HG03521 (cell line): ENCODE data around the gene SCARB1.

Experiments used
- ATAC-seq: cut with Tn5 transposase; IDR thresholded peaks from one replicate; pipeline ENCODE4 v1.9.1; 2021; ENCODE audit warnings: mild to moderate bottlenecking, moderate library complexity; ENCODE audit not compliant: unreplicated experiment

The SCARB1 gene

DNA sequence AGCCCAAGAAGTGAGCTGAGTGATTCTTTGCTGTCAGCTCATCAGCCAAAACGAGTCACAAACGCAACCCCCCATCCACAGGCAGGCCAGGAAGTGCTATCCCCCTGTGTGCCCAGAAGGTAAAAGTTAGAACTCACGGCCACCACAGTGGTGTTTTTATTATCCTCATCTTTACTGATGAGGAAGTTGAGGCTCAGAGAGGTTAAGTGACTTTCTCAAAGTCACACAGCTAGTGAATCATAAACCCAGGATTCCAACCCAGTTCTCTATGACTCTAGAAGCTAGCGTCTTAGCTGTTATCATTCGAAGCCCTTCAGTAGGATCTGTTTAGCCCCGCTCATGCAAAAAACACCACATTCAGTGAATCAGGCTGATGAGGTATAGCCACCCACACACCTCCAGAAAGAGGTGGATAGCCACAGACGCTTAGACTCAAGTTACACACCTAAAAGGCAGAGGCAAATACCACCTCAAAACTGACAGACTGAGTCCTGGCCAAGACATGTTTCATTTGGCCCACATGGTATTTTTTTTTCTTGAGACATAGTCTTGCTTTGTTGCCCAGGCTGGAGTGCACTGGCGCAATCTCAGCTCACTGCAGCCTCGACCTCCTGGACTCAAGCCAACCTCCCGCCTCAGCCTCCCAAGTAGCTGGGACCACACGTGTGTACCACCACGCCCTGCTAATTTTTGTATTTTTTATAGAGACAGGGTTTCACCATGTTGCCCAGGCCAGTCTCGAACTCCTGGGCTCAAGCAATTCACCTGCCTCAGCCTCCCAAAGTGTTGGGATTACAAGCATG, 100.7 kb downstream of the SCARB1 start:
- ATAC-seq = no peak

DNA sequence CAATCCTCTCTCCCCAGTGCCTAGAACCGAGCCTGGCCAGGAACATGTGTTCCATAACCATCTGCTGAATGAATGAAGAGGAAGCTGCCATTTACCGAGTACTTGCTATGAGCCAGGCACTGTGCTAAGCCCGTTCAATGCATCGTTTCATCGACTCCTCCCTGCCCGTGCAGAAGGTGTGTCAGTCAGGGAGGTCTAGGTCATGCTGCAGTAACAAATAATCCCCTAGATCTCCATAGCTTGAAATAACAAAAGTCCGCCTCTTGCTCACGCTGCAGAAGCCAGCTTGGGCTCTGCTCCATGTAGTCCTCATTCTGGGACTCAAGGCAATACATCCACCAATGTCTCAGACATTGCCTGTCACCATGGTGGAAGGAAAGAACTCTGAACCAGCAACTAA, 101.3 kb downstream of the SCARB1 start:
- no peak for ATAC-seq

DNA sequence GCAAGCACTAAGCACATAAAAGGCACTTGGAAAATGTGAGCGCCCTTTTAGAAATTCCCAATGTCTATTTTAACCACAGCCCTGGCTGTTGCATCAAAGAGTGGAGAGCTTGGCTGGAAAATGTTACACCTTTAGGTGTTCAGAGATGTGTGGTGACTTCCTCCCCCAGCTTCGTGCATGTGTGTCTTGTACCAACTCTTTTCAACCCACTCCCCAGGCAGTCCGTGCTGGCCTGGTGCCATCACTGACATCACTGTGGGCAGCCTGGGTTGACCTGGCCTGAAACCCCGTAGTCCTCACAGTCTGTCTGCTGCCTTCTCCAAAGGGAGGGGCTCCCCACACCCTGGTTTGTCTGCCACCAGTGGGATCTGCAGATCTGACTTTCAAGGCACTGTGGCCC, 101.8 kb downstream of the SCARB1 start:
- no peak for ATAC-seq

DNA sequence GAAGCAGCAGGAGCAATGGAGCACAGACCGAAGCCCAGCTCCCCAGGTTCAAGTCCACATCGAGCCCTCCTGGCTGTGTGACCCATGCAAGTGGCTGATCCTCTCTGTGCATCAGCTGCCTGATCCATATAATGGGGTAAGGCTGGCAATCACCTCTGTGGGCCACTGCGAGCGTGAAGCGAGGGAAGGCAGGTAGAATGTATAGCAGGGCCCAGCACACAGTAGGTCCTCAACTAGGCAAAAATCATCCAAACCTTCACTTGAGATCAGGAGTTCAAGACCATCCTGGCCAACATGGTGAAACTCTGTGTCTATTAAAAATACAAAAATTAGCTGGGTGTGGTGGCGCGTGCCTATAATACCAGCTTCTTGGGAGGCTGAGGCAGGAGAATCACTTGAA, 102.6 kb downstream of the SCARB1 start:
- no peak for ATAC-seq

DNA sequence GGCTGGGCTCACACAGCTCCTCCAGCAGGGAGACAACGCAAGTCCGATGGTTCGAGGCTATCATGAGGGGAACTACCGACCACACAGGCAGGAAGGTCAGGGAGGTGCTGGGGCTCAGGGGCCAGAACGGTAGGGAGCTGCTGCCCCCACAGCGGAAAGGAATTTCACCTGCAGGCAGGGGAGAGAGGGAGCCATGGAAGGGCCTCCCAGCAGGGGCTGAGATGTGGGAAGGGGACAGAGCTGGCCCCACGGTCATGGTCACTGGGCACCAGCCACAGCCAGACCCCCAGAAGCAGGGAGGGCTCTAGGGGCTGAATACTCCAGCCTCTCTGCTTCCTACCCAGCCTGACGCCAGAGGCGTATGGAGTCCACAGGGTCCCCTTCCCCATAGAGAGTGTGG, 103.1 kb downstream of the SCARB1 start:
- no peak for ATAC-seq

DNA sequence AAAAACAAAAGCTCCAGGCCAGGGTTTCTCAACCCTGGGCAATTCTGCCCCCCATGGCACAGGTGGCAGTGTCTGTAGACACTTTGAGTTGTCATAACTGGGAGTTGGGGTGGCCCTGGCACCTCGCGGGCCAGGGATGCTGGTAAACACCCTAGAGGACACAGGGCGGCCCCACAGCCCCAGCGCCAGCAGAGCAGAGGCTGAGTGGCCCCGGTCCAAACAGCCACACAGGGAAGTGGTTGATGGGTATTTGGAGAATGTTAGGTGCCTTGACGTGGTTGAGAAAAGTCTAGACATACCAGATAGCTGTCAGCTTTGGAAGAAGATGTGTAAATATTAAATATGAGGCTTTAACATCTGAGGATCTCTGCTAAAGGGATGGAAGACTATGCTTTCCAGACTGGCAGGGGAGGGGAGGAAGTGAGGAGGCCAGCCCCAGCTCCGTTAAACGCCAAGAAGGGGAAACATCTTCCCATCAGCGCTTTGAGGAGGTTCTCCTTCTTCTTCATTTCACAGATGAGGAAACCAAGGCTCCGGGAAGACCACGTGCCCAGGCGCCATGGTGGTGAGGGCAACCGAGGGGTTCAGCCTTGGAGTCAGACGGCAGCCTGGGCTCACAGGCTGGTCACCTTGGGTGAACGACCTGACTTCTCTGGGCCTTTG, 103.7 kb downstream of the SCARB1 start:
- no peak for ATAC-seq

DNA sequence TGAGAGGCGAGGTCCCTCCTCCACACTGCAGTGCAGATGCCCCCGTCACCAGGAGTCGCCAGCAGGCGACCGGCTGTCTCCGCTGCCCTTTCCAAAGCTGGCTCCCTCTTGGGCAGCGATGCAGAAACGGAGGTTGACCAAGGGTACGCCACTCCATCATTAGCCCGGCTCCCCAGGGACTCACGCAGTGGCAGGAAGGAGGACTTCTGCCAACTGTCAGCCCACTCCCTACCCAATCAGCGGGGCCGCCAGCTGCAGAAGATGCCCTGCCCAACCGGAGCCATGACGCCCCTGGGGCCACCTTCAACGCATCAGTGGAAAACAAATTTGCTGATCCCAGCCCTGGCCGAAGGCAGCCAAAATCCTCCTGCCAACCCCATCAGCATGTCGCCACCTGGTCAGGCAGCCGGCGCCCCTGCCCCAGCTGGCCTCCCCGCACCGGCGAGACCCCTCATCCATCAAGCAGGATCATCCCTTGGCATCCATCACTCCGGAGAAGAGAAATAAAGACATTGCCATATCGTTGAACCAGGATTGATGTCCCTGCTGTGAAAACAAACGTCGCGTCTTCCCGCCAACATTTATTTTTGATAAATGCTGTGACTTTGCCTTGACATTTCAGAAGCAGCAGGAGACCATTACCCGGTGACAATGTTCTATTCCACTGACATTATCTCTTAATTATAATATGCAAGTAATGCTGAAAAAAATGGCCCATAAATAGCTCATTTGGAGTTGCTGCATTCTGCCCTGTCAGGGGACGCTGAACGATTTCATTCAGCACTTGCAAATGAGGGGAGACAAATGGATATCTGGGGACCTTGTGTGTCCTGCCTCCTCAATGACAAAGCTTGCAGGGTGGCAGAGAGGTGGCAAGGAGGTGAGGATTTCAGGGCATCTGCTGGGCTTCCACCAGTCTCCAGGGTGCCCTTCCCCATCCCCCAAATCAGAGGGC, 105.1 kb downstream of the SCARB1 start:
- no peak for ATAC-seq

DNA sequence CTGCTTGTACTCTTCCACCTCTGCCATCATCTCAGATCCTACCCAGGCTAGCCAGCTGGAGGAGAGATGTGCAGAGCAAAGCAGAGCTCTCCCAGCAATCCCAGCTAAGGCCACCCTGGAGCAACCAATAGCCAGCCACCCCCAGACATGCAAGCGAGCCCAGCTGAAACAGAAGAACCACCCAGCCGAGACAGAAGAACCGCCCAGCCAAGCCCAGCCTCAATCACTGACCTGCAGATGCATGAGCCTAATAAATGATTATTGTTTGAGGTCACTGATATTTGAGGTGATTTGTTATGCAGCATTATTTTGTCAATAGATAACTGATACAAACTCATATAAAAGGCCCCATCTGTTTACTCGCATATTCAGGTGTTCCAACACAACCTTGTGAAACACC, 106.3 kb downstream of the SCARB1 start:
- no peak for ATAC-seq

DNA sequence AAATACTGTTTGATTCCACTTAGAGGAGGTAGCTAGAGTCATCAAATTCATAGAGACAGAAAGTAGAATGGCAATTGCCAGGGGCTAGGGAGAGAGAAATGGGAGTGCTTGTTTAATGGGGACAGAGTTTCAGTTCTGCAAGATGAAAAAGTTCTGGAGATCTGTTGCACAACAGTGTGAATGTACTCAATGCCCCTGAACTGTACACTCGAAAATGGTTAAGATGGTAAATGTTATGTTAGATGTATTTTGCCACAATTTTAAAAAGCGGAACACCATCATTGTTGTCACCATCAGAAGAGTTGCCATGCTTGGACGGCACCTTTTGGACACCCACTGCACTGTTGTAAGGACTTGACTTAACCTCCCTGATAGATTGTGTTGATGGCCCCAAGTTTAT, 106.9 kb downstream of the SCARB1 start:
- no peak for ATAC-seq

DNA sequence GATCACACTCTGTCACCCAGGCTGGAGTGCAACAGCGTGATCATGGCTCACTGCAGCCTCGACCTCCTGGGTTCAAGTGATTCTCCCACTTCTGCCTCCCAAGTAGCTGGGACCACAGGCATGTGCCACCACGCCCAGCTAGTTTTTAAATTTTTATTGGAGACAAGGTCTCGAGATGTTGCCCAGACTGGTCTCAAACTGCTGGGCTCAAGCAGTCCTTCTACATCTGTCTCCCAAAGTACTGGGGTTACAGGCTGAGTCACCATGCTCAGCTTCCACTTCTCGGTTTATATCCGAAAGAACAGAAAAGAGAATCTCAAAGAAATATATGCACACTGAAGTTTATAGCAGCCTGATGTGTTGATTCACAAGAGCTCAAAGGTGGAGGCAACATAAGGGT, 107.5 kb downstream of the SCARB1 start:
- no peak for ATAC-seq

DNA sequence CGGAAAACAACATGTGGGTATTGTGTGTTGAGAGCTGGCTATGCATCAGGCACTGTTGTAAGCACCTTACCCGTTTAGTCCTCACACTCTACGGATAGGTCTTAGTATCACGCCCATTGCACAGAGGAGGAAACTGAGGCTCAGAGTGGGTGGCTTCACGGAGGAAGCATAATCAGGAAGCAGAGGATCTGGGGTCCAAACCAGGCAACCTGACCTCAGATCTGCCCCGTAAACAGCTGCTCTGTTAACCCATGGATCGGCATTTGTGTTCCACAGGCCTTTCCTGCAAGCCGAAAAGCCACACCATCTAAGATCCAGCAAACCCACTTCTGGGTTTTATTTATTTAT, 107.9 kb downstream of the SCARB1 start:
- no peak for ATAC-seq

DNA sequence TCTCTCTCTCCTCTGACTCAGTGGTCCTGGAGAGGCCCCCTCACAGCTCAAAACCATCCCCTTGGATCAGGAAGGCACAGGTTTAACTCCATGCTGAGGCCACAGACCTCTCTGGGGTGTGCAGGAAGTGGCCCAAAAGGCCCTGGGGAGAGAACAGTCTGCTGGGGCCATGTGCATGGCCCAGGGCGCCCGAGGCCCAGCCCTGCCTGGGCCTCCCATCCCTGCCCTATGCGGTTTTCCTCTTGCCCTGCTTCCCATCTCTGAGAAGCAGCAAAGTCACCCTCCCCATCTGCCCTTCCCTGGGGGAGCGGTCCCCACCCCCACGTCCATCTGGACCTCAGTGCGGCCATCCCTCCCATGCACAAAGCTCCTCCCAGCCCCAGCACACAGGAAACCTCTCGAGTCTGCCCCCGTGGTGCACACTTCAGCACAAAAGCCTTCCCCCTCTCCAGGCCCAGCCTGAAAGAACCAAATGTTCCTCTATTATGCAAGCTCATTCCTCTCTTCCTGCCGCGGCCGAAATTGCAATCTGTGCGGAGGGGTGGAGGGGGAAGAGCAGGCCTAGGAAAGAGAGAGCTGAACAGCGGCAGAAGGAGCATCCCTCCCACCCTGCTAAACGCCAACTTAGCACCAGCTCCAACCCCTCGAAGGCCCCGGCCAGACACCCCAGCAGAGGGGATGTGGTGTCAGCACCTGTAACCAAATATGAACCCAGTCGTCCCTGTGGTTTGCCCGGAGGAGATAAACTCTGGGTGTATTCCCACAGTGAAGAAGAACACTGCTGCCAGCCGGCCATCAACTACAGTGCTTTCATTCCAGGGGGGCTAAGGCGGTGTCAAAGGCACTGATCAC, 108.5 kb downstream of the SCARB1 start:
- ATAC-seq = no peak

DNA sequence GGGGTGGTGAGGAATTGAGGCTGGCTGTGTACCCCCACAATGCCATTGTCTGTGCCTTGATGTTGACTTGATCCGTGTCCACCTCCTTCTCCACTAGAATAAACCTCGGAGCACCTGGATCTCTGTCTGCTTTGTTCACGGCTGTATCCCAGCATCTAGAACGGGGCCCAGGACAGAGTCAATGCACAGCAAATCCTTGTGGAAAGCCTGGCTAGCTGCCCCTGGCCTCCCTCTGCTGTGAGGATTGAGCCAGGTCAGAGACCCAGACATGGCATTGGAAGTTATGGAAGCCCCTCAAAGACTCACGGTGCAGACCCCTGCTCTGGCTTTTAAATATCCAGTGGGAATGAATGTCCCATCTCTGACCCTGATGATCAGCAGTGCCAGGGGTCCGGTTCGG, 109.2 kb downstream of the SCARB1 start:
- no peak for ATAC-seq

DNA sequence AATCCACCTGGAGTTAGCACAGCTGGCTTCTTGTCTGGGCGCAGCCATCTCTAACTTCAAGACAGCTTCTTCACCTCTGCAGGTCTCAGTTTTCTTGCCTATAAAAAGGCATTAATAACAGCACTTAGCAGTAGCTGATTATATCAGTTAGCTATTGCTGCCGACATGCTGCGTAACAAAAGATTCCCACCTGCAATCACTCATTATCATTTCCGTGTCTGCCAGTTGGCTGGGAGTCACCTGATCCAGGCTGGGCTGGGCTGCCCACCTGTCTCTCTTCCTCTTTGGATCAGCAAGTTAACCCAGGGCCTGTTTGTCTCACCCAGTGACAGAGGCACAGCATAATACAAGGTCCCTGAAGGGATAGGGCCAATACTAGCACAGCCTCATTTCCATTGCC, 109.7 kb downstream of the SCARB1 start:
- no peak for ATAC-seq

DNA sequence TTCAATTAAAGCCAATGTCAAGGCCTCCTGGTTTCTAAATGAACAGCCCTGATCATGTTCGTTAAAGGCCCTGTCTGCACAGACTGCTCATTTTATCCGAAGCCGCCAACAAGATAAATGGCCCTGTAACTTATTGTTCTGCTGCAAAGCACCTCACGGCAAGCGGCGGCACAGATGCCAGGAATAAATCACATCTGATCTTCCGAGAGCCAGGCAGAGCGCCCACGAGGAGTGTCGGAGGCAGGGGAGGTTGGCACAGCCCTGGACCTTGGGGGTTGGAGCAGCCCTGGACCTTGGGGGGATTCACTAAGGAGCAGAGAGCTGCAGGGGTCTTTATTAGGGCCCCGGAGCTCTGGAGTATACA, 110.5 kb downstream of the SCARB1 start:
- ATAC-seq = no peak

DNA sequence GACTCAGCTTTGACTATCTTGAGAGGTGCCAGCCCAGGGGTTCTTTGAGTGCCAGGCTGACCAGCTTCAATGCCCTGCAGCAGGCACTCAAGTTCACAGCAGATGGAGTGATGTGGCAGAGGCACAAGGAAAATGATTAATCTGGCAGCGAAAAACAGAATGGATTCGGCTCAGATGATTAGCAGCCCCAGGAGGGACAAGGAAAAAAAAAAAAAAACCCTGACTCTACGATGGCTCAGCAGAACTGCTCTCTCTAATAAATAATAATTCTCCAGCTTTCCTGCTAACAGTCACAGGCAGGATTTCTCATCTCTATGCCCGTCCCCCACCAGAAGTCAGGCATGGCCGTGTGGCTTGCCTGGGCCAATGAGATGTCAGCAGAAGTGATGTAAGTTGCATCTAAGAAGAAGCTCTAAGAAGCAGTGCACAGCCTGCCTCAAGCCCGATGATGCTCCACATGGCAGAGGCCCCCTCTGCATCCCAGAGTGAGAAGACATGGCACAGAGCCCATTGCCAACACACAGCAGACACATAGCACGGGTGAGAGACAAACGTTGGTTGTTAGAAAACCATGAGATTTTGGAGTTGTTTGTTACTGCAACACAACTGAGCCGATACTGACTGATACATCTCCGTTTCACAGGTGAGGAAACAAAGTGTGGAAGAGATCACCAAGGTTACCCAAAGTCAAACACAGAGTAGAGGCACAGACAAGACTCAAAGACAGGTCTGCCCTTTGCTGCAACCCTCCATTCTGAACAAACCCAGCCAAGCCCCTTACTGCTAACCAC, 111.0 kb downstream of the SCARB1 start:
- no peak for ATAC-seq

DNA sequence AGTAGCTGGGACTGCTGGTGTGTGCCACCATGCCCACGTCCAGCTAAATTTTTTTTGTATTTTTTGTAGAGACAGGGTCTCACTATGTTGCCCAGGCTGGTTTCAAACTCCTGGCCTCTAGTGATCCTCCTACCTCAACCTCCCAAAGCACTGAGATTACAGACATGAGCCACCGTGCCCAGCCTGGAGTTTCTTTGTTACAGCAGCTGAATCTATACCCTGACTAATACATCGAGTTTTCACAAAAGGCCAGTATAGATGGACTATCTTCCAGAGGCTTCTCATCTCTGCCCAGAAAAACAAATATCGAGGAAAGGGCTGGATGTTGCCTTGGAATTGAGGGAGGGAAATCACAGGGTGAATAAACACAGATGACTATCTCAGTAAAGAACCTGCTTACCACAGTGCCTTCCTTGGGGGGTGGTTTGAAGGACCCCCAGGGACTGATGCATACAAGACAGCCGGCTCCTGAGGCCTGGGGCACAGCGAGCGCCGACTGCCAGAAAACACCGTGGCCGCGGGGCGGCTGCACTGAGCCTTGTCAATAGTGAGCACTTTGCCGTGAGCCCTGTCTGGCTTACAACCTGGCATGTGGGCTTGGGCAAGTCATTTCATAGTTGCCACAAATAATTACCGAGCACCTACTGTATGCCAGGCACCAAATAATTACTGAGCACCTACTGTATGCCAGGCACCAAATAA, 111.9 kb downstream of the SCARB1 start:
- ATAC-seq = no peak

DNA sequence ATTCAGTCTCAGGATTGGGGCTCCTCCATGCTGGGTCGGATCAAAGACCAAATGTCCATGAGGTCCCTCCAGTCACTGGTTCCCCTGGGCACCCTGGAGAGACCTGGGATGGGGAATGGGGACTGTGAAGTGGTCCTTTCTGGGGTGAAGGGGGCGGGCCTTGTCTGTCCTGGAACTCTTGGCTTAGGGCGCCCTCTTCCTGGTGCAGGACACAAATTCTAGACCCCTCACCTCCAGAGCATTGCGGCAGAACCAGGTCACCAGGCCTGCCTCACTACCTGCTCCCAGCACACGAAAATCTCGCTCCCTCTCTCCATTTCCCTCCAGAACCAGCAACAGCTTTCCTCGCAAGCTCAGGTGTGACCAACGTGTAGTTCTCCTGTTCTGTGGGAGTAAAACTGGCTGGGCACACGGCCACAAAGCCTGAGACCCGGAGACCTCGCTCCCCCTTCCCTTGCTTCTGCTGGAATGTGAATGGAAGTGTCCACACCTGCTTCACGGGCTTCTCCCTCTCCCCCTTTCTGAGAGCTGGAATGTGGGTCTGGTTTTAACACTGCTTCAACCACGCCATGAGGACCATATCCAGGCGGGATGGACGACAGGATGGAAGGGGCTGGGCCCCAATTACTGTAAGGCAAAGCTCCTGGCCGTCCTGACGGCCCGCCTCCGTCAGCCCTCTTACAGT, 112.7 kb downstream of the SCARB1 start:
- no peak for ATAC-seq

DNA sequence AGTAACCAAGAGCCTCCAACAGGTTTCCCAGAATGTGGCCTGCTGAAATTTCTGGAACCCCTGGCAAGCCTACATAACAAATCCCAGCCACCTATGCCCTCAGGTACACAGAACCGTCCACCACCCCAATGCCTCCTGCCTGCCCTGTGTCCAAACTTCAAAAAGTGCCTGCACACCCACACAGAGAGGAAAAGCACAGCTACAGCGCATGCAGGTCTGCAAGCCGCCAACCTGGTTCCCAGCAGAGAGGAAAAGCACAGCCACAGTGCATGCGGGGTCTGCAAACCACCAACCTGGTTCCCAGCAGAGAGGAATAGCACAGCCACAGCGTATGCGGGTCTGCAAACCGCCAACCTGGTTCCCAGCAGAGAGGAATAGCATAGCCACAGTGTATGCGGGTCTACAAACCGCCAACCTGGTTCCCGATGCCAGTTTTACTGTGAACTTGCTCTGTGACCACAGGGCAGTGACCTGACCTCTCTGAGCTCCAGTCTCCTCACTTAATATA, 113.5 kb downstream of the SCARB1 start:
- no peak for ATAC-seq
